T-helper 2 cell (primary cell): ENCODE data around the gene PSMB3.

Experiments
- DNase-seq, 5 experiments: peaks; one replicate each; pipeline versions ENCODE4 v3.0.0 to v3.0.0-alpha.2; 2012 to 2022
- total RNA-seq, 2 donors: gene quantifications; one replicate each; lab custom pipeline; 2026; lab: John Stamatoyannopoulos, UW

PSMB3 gene
- total RNA-seq, result 32.7 to 42.3 reads per million in 2 donors

GRCh38 chr17:38752308-38753070, at the start of gene PSMB3:
Gene PSMB3 (plus strand): TSS chr17:38752741. CDS start chr17:38752827, 86 bp downstream.
- peak; percentile 83 to 100 (median 95) for DNase-seq

GRCh38 chr17:38702916-38703741, 49.4 kb upstream of the PSMB3 start:
- peak in 1 of 5 experiments; percentile 39 for DNase-seq

- peak; percentile 43 to 84 (median 63) for DNase-seq
Measured at GRCh38 chr17:38703742-38704605, 48.6 kb upstream of the PSMB3 start.

- DNase-seq, result peak; percentile 63 to 88 (median 77)
Measured at GRCh38 chr17:38704606-38705522, 47.7 kb upstream of the PSMB3 start, which contains the start of gene MLLT6. Gene MLLT6 (plus strand): TSS chr17:38705273. CDS start chr17:38705633, 360 bp downstream.

GRCh38 chr17:38705523-38705802, 47.1 kb upstream of the PSMB3 start:
- no peak for DNase-seq

GRCh38 chr17:38705803-38706504, 46.6 kb upstream of the PSMB3 start:
- peak in 1 of 5 experiments; percentile 31 for DNase-seq

- peak in 1 of 5 experiments; percentile 46 for DNase-seq
Measured at GRCh38 chr17:38706505-38707216, 45.9 kb upstream of the PSMB3 start.

GRCh38 chr17:38707678-38708351, 44.7 kb upstream of the PSMB3 start:
- no peak for DNase-seq

- DNase-seq, result no peak
Measured at GRCh38 chr17:38709104-38709820, 43.3 kb upstream of the PSMB3 start.

- no peak for DNase-seq
Measured at GRCh38 chr17:38709864-38710603, 42.5 kb upstream of the PSMB3 start.

GRCh38 chr17:38710604-38710962, 42.0 kb upstream of the PSMB3 start:
- DNase-seq, result no peak

- DNase-seq, result no peak
Measured at GRCh38 chr17:38710985-38711384, 41.6 kb upstream of the PSMB3 start.

- DNase-seq, result no peak
Measured at GRCh38 chr17:38711792-38712571, 40.6 kb upstream of the PSMB3 start.

GRCh38 chr17:38712593-38712992, 39.9 kb upstream of the PSMB3 start:
- no peak for DNase-seq

- no peak for DNase-seq
Measured at GRCh38 chr17:38713456-38714075, 39.0 kb upstream of the PSMB3 start.

GRCh38 chr17:38715216-38715943, 37.2 kb upstream of the PSMB3 start:
- DNase-seq, result no peak
